Gastrocnemius medialis (tissue), 4 donors: ENCODE data around the gene NPM1.

ENCODE experiments used
- CTCF ChIP-seq, 5 experiments: fragments of 450-650 bp in 3 of 5; fragments of 200-600 bp in 2 of 5; sonication (generic) in 2 of 5; IDR thresholded peaks in 4 of 5; conservative IDR thresholded peaks in 1 of 5; 1 replicate in 4 of 5; 2 replicates in 1 of 5; pipeline ENCODE4 v1.5.1; 2016 to 2019; ENCODE audit warnings: antibody characterized with exemption in 5 of 5, mild to moderate bottlenecking in 3 of 5, moderate library complexity in 3 of 5
- POLR2A ChIP-seq, 2 donors: fragments of 450-650 bp; IDR thresholded peaks; one replicate each; pipeline ENCODE4 v1.6.1; 2017; ENCODE audit warnings: antibody characterized with exemption in 2 of 2, mild to moderate bottlenecking in 2 of 2, moderate library complexity in 2 of 2

- TF ChIP-seq CTCF (IDR thresholded peaks at IDR 0.05 in 4 of 5, conservative IDR thresholded peaks at IDR 0.05 in 1 of 5) (no peak), POLR2A (IDR thresholded peaks at IDR 0.05) (no peak)
Measured at GRCh38 chr5:171424726-171425125, 37.1 kb downstream of the NPM1 start.
